NCI-H2227 (cell line): ENCODE measurements around the gene CCDC24.

ENCODE experiments used
- DNase-seq: peaks from one replicate; lab custom pipeline; 2025; ENCODE audit not compliant: unreplicated experiment; lab: John Stamatoyannopoulos, UW

Gene CCDC24

GRCh38 chr1:43991476-43992231, at the start of gene CCDC24:
Gene CCDC24 (plus strand): TSS chr1:43991599. CDS start chr1:43991879, 280 bp downstream.
- peak; percentile 88 for DNase-seq

GRCh38 chr1:43942411-43942810, 49.0 kb upstream of the CCDC24 start:
- DNase-seq: no peak

GRCh38 chr1:43944860-43945259, 46.5 kb upstream of the CCDC24 start:
- DNase-seq: no peak

DNA sequence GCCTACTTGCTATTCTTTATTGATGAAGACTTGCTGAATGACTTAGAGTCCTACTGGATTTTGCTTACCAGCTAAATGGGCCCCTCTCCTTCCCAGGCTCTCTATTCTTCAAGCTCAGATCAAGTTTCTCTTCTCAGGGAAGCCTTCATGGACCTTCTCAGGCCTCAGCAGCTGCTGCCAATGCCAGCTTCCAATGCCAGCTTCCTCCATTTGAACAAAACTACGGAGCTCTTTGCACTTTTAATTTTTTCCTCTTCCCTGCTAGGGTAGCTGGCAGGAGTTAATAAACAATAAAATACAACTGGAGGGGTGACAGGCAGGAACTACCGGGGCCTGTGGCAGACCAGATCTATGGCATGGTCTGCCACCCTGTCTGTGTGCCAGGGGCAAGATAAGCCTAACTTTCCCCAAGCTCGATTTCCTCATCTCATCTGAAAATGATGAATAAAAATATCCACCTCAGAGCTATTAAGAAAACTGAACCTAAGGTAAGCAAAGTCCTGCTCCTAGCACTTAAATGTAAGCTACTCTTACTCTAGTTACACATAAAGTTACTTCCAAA, 45.6 kb upstream of the CCDC24 start:
- no peak for DNase-seq

DNA sequence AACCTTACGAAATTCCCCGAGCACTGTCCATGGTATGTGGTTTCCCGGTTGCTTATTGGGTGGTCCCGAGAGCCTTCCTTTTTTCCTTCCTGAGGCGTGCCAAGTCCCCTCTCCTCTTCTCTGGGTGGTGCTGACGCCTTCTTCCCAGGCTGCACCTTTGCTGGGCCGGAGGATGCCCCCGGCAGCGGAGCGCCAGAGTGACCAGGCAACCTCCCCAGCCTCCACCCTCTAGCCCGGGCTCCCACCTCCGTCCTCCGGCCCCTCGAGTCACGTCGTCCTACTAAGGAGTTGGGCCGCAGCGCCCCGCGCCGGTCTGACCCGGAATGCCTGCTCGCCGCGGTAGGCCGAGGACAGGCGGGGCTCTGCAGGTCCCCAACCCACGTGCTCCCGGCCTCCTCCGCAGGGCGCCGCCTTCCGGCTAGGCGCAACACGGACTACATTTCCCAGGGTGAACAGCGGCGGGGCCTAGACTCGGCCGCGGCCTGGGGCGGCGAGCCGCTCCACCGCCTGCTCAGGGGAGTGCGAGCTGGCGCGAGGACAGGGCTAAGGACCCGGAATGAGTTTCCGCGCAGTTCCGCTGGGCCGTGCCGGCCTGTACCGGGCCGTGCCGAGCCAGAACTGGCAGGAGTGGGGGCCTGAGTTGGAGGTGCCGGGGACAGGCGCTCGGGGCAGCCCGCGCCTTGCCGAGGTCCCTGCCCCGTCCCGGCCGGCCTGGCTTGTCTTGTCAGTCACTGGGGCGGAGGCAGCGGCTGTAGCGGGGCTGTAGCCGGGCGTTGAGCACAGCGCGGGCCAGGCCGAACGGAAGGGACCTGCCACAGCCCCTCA, 45.0 kb upstream of the CCDC24 start, which contains the start of gene IPO13:
TSS of gene IPO13 (plus strand) at position 715 of the 825 bp plus-strand sequence. CDS start 651 bp downstream, outside the sequence.
- peak; percentile 98 for DNase-seq

- DNase-seq: no peak
Observed at GRCh38 chr1:43947061-43947873, 44.1 kb upstream of the CCDC24 start.

DNA sequence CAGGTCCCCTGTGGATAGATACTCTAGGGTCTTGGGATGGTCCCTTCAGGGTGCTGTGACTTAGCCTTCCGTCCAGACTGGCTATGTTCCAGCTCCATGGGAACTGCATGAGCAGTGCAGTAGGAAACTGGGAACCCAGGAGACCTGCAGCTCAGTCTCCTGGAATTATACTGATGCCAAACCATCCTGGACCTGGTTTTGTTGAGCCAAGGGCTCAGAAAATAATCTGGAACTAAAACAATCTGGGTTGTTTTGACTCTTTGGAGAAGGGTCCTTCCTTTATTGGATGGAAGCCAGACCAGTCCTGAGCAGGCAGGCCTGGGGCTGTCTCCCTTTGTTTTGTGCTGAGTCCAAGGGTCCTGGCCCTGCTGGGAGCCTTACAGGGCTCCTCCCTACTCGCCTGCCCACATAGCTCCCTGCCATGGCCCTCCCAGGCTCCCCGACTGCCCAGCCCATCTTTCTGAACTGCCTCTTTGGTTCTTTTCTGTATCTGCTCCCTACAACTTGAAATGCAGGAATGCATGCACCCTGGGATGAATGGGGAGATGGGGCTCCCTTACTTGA, 43.4 kb upstream of the CCDC24 start:
- DNase-seq: no peak

DNA sequence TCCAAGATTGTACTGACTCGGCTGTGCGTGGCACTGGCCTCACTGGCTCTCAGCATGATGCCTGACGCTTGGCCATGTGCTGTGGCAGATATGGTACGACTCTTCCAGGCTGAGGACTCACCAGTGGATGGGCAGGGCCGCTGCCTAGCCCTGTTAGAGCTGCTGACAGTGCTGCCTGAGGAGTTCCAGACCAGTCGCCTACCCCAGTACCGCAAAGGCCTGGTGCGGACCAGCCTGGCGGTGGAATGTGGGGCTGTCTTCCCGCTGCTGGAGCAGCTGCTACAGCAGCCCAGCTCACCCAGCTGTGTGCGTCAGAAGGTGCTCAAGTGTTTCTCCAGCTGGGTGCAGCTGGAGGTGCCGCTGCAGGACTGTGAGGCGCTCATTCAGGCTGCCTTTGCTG, 41.7 kb upstream of the CCDC24 start:
- DNase-seq: no peak

GRCh38 chr1:43951021-43951985, 40.1 kb upstream of the CCDC24 start:
- no peak for DNase-seq

- peak; percentile 99 for DNase-seq
Observed at GRCh38 chr1:43952731-43953346, 38.6 kb upstream of the CCDC24 start.

DNA sequence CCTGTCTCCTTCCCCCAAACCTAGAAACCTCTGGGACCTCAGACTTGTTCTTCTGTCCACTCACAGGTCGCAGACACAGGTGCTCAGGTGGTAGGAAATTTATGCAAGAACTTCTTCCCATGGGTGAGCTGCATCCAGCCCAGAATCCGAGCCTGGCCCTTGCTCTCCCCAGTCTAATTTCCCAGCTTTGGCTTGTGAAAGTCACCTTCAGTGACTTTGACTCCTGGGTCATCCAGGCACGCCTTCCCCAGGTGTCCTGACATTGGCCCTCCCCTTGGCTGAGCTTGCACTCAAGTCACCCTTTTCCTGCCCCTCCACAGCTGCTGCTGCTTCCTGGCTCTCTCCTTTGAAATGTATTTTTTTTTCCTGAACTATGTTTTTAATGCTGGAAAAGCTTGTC, 38.0 kb upstream of the CCDC24 start:
- DNase-seq: peak; percentile 39

DNA sequence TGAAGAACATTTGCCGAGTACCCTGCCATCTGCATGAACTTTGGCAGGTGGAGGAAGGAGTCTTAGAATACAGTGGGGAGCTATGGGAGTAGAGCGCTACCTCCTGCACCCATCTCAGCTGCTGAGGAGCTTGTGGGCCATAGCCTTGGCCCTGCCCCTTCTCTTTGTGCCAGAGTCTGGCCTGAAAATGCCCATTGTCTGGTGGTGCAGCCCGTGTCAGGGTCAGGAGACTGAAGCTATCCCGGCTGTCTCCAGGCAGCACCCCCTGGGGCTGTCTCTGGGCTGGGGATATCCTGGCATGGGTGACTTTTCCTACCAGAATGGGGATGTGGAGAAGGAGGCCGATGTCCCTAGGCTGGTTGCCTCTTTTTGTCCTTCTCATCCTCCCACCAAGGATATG, 37.4 kb upstream of the CCDC24 start:
- no peak for DNase-seq

DNA sequence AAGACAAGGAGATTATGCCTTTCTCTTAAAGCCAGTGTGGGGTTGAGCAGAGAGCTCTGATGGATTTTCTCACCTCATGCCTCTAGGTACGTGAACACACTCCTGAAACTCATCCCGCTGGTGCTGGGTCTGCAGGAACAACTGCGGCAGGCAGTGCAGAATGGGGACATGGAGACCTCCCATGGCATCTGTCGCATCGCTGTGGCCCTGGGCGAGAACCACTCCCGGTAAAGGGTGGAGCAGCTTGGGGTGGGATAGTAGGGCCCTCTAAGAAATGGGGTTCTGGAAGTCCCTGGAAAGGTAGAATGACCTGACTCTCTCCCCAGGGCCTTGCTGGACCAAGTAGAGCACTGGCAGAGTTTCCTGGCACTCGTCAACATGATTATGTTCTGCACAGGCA, 35.2 kb upstream of the CCDC24 start:
- no peak for DNase-seq

DNA sequence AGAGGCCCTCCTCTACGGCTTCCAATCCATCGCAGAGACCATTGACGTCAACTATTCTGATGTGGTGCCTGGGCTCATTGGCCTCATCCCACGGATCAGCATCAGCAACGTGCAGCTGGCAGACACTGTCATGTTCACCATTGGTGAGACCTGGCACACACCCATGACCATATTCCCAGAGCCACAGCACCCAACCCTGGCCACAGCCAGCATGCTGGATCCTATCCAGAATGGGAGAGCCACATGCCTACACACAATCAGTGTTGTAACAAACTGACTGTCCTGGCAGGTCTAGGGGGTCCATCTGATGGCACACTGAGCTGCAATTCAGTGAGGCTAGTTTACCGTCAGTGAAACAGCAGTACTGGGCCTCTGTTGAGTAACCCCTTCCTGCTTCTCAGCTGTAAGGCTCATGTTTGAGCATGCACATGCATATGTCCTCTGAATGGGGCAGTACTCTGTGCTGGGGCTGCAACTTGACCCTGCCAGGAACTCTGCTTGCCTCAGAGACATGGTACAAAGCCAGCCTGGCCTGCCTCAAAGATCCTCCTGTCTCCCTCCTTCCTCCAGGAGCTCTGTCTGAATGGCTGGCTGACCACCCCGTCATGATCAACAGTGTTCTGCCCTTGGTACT, 33.9 kb upstream of the CCDC24 start:
- DNase-seq: no peak

DNA sequence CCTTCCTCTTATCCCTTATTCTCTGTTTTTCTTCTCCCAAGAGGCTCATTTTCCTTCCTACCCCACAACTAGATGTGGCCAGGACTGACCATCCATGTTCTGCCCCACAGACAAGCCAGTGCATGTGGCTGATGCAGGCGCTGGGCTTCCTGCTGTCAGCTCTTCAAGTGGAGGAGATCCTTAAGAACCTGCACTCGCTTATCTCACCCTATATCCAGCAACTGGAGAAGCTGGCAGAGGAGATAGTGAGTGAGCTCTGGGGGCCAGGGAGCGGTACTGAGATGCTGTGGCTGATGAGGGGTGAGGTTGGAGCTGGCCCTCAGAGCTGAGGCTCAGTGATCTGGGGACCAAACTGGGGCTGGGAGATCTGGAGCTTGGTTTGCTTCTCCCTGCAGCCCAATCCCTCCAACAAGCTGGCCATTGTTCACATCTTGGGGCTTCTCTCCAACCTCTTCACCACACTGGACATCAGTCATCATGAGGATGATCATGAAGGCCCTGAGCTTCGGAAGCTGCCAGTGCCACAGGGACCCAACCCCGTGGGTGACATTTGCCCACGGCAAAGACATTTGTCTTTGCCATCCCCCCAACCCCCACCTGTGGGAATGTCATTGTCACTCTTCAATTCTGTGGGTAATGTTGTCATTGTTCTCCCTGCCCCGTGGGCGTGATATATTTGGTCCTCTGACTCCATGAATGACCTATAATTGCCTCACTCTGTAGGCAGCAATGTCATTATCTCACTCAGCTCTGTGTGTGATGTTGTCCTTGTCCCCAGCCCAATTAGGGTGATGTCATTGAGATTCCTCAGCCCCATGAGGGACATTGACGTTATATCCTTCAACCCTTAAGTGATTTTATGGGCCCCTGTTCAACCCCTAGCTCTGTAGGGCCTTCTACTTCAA, 32.8 kb upstream of the CCDC24 start:
- peak; percentile 12 for DNase-seq

DNA sequence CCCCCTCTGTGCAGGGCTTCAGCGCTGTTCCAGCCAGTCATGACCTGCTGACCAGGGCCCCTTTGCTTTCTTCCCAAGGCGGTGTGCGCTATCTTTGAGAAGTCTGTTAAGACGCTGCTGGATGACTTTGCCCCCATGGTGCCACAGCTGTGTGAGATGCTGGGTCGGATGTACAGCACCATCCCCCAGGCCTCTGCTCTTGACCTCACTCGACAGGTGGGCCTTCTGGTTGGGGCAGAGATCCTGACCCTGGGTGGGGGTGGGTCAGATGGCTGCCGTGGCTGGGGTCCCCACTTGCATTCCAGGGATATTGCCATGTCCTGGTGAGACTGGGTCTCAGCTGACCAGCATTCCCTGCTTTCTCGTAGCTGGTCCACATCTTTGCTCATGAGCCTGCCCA, 30.6 kb upstream of the CCDC24 start:
- no peak for DNase-seq

DNA sequence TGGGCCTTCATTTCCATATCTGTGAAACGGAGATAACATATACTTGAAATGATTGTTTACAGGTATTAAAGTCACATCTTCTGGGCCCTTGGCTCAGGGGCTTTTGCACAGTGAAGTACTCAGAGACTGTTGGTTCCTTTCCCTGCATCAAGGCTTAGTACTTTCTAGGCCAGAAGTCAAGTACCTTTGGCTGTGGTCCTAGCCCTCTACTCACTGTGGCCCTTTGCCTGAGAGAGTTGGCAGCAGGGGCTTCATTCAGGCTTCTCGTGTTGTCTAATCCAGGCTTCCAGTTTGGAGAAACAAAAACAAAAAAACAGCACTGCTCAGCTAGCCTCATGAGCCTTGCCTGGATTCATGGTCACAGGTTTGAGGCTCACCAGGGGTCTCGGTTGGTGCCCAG, 29.7 kb upstream of the CCDC24 start:
- DNase-seq: no peak

GRCh38 chr1:43962324-43962723, 29.1 kb upstream of the CCDC24 start:
- no peak for DNase-seq
